NCI-H1048 (cell line): ENCODE measurements around the gene HASPIN.
"Not testable (repeated sequence)": the region's sequence is repeated elsewhere in the genome, so short reads cannot be mapped to it uniquely, and the experiment has no call there.

Experiments used
- DNase-seq: peaks from one replicate; lab custom pipeline; 2025; lab: John Stamatoyannopoulos, UW

The HASPIN gene

GRCh38 chr17:3697103-3697476 is 26.6 kb upstream of the HASPIN start:
- no peak for DNase-seq

GRCh38 chr17:3698139-3698538 is 25.6 kb upstream of the HASPIN start:
- no peak for DNase-seq

GRCh38 chr17:3699951-3700350 is 23.8 kb upstream of the HASPIN start:
- DNase-seq = no peak

GRCh38 chr17:3702041-3702539 is 21.6 kb upstream of the HASPIN start:
- DNase-seq = not testable (repeated sequence)

- DNase-seq = no peak
Measured at GRCh38 chr17:3704931-3705717, 18.6 kb upstream of the HASPIN start.

- DNase-seq = not testable (repeated sequence)
Measured at GRCh38 chr17:3705718-3705984, 18.1 kb upstream of the HASPIN start.

- no peak for DNase-seq
Measured at GRCh38 chr17:3708366-3708765, 15.3 kb upstream of the HASPIN start.

- no peak for DNase-seq
Measured at GRCh38 chr17:3710951-3711383, 12.7 kb upstream of the HASPIN start.

- no peak for DNase-seq
Measured at GRCh38 chr17:3712811-3713463, 10.8 kb upstream of the HASPIN start.

- DNase-seq = no peak
Measured at GRCh38 chr17:3715296-3715695, 8.4 kb upstream of the HASPIN start.

- no peak for DNase-seq
Measured at GRCh38 chr17:3718201-3718600, 5.5 kb upstream of the HASPIN start.

GRCh38 chr17:3719265-3719664 is 4.4 kb upstream of the HASPIN start:
- DNase-seq = no peak

GRCh38 chr17:3722716-3723115 is 987 bp upstream of the HASPIN start:
- DNase-seq = no peak

GRCh38 chr17:3723188-3723555 is 531 bp upstream of the HASPIN start:
- DNase-seq = no peak

- DNase-seq = no peak
Measured at GRCh38 chr17:3724378-3725077, 825 bp downstream of the HASPIN start.

- DNase-seq = no peak
Measured at GRCh38 chr17:3727041-3727440, 3.3 kb downstream of the HASPIN start.

GRCh38 chr17:3728099-3728498 is 4.4 kb downstream of the HASPIN start:
- not testable (repeated sequence) for DNase-seq

- no peak for DNase-seq
Measured at GRCh38 chr17:3729881-3730280, 6.2 kb downstream of the HASPIN start.

GRCh38 chr17:3730881-3731429 is 7.3 kb downstream of the HASPIN start:
- no peak for DNase-seq

- DNase-seq = no peak
Measured at GRCh38 chr17:3732210-3732621, 8.5 kb downstream of the HASPIN start.

GRCh38 chr17:3734911-3735276 is 11.2 kb downstream of the HASPIN start:
- not testable (repeated sequence) for DNase-seq

- DNase-seq = no peak
Measured at GRCh38 chr17:3735515-3735914, 11.8 kb downstream of the HASPIN start.
